GM19238 (cell line): ENCODE measurements around the gene ADPRS.

Source experiments
- DNase-seq: peaks from one replicate; pipeline ENCODE4 v3.0.0; 2011; ENCODE audit warnings: low spot score; ENCODE audit not compliant: insufficient read length

Gene ADPRS

DNA sequence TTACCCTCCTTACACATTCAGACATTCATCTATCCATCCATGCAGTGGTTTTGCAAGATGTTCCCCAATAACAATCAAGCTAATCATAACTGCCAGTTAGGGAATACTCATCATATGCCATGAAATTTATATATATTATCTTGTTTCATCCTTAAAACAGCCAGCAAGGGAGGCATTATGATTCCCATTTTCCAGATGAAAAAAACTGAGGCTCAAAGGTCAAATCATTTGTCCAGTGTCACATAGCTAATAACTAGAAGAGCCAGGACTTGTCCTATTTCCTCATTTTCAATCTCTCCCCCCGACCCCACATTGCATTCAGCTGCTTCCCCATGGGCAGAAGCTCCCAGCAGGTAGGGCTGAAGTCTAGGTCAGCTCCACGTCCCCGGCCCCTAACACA, 43.3 kb downstream of the ADPRS start:
- DNase-seq: no peak

DNA sequence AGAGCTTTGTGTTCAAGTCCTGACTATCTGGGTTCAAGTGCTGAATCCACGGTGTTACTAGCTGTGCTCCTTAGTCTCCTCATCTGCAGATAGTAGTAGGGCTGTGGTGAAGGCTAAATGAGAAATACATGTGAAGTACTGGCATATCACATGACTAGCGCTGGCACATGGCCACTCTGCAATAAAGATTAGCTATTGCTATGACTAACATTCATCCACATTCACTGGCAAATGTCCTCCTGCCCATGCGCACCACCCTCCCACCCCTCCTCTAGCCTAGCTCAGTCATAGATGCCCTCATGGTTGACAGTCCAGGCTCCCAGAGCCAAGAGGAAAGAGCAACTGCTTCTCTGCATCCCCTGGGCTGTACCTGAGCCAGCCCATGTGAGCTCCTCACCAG, 44.8 kb downstream of the ADPRS start:
- DNase-seq: no peak

DNA sequence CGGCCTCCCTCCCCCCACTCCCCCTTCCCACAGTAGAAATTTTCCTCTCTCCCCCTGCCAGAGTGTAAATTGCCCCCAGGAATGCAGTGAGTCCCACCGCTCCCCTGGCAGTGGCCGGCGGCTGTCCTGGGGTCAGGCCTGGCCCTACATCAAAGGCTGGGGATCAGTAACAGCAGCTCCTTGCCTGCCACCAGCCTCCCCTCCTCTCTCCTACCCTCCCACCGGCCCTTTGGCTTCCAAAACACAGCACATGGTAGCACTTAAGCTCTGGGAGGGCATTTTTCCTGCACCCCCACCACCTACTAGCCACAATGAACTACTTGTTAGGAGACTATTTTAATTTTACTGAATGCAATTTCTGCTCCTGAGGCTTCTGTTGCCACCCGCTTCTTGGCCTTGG, 45.3 kb downstream of the ADPRS start:
- DNase-seq: no peak

DNA sequence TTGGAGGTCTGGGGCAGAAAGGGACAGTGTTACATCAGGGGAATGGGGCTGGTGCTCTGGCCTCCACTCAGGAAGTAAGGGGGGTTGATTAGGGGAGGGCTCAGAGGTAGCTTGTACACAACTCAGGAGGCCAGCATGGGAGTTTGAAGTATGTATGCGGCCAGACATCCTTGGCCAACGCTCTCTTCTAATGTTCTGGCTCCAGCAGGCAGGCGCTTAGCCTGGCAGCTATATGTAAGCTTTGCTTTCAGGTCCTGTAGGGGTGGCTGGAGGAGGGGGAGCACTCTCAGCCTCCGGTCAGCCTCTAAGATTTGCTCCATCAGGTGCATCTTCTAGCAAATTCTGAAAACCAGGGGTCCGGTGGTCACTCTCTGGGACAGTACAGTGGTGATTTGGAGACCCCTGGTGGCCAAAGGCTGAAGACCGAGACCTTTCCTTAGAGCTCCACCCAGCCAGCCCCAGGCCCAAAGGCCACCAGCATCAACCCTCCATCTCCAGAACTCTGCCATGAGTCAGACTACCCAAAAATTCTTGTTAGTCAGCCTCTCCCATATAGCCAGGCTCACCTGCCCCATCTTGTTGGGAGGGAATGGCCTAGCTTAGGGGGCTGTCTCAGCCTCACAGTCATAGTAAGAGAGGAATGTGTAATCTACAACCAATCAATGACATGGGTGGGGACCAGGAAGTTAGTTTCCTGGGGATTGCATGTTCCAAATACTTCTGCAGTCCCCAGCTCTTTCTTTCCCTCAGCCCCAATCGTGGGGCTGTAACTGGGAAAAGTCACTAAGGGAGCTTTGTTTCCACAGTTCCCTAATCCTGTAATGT, 46.0 kb downstream of the ADPRS start:
- DNase-seq: peak; percentile 66

DNA sequence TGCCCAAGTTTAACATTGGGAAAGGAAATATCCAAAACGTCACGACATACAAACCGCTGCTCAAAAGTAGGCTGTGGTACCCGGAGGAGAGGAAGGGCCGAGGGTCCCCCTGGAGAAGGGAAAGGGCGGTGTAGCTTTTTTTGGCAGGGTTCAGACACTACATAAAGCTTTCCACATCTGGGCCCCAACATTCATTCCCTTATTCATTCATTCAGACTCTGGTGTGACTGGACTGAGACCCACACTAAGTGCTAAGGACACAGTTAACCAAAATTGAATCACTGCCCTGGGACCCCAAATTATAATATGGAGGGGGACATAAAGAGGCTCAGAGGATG, 46.6 kb downstream of the ADPRS start:
- no peak for DNase-seq

DNA sequence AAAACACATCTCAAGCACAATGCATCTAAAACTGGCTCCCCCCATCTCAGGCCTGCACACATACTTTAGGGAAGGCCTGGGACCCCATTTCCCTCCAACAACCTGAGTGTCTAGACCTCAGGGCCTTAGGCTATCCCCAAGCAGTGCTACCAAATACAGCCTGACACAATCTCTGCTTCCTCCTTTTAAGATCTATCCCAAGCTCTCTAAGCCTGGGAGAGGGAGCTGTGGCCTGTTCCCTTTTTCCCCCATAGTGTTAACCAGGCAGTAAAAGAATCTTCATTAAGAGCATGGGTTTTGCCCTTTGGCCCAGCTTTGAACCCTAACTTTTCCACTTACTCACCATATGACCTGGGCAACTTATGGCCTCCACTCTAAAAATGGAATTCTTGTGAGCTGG, 47.1 kb downstream of the ADPRS start:
- no peak for DNase-seq

DNA sequence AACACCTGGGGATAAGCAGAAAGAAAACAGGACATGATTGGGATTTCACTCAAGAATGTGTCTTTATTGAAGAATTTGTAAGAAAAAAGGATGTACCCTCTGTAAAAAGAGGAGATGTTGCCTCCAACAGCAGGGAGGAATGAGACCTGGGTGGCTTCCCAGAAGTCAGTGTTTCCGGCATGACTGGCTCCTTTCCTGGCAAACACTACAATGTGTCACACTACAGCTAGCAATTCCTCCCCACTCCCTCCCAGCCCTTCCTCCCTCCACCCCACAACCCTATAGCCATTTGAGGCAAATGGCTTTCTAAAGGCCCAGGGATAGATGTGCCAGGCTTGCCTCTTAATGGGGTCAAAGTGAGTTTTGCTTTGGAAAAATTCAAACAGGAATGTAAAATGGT, 47.8 kb downstream of the ADPRS start:
- DNase-seq: no peak

DNA sequence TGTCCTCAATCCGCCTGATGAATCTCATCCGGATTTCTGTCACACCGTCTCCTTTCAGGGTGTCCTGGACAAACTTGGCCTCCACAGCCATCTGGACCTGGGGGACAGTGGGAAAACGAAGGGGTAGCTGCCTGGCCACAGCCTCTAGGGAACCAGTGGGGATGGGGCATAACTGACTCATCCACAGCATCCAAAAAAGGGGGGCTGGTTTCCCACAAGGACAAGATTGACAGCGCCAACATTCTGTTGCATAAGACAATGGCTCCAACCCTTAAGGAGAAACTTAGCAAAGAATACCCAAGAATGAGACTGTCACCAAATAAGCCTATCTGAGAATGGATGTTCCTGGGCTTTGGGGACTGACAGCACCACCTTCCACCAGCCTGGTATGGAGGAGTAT, 48.5 kb downstream of the ADPRS start:
- no peak for DNase-seq

DNA sequence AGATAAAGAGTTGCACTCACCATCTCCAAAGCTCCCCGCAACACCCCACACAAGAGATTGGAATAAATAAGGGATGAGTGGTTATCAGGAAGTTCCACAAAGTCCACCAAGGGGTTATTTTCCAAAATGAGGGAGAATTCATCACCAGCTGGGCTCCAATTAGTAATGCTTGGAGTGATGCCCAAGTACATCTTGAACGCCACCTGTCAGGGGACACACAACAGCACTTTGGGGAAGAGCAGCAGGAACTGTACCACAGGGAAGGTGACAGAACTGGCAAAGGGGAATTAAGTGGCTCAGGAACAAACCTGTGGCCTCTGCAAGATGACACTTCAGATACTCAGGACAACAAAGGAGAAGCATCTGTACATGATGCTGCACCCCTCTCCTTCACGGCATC, 49.1 kb downstream of the ADPRS start:
- no peak for DNase-seq

DNA sequence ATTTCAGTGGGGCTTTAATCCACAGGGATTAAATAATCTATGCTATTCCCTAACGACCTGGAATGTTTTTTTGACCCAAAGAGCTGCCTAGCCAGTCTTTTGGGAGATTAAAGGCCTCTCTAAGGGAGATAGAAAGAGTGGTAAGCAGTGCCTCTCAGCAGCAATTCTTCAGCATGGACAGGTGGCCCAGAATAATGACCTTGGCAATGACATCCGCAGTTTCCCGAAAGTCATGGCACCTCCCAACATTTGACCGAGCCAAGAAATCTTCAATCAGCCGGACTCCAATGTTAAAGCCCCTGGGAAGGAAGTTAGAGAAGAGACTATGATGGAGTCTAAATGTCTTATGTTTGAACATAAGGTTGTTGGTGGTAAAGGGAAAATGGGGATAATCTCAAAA, 50.8 kb downstream of the ADPRS start:
- DNase-seq: no peak

DNA sequence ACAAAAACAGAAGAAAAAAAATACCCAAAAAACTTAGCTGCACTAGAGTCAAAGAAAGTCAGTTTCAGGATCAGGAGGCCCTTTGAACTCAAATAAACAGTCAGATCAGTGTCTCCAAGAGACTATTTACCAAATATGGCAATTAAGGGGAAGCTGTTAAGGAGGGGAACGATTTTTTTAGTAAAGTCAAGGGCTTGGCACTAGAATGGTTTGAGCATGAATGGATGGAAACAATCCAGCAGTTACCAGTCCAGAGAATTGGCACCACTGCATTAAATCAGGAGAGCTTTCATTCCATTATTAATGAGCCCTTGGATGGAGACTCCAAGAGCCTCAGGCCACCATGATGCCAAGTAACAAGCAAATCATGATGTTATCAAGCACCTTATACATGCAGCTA, 53.4 kb downstream of the ADPRS start:
- DNase-seq: no peak

DNA sequence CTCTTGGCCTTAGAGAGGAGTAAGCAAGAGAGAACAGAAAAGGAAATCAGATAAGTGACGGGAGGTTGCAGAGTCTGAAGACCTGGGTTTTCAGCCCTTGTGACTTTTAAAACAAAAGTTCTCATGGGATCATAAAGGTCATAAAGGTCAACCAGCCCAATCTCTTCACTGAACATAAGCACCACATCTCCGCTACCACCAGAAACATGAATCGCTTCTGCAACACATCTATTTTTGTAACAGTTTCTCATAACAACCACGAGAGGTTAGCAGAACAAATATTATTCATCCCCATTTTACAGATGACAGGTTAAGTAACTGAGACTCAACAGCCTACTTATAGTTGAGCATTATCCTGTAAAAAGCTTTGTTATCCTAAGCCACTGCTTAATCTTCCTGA, 54.7 kb downstream of the ADPRS start:
- DNase-seq: no peak
